PC-9 (cell line): ENCODE results near the gene ALDOB.

ENCODE experiments used
- CTCF ChIP-seq: fragments of 200-600 bp; sonication (generic); conservative IDR thresholded peaks from 2 replicates; pipeline ENCODE4 v1.6.1; 2017; ENCODE audit warnings: mixed run types, antibody characterized with exemption, mild to moderate bottlenecking, moderate library complexity
- EZH2 ChIP-seq: fragments of 200-600 bp; sonication (generic); IDR thresholded peaks from 2 replicates; pipeline ENCODE4 v1.8.0; 2017; ENCODE audit warnings: antibody characterized with exemption, low read depth

DNA sequence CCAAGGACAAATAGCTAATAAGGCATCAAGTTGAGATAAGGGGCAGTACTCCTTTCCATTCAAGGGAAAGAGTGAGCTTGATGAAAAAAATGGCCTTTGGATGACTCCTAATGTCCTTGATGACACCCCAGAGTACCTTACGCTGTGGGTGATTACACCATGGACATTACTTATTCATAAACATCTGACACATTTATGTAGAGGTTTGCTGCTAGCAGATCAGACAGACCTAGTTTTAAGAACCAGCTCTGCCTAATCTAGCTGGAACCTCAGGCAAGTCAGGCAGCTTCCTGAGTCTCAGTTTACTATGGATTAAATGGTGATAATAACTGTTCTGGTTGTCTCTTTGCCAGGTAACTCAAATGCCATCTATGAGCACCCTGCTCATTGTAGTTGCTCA, 2.8 kb downstream of the ALDOB start:
- TF ChIP-seq CTCF (no peak), EZH2 (no peak)
